Aorta (tissue), 5 donors: ENCODE results near the gene PTGDR2. TPM values are rescaled to one million over a fixed set of nuclear protein-coding genes. Genes with fewer than 3 reads are reported as not detected.

Experiments
- ATAC-seq: fragments of 200-7000 bp; cut with Tn5 transposase; one replicate; pipeline ENCODE4 v1.9.1; 2022; ENCODE audit warnings: moderate library complexity; ENCODE audit not compliant: low FRiP score
- DNase-seq, 2 donors: peaks; one replicate each; pipeline ENCODE4 v3.0.0-alpha.2; 2020
- H3K27ac ChIP-seq, 2 donors: one replicate each; pipeline ENCODE4 v1.5.1; 2013; ENCODE audit warnings: low read length in 2 of 2, mild to moderate bottlenecking in 2 of 2, moderate library complexity in 2 of 2, control low read depth in 1 of 2, inconsistent platforms in 1 of 2, low read depth in 1 of 2
- H3K27me3 ChIP-seq, 2 donors: one replicate each; pipeline ENCODE4 v1.6.1; 2013; ENCODE audit warnings: control low read depth in 1 of 2, low read length in 1 of 2, mild to moderate bottlenecking in 1 of 2, moderate library complexity in 1 of 2; ENCODE audit not compliant: insufficient read depth in 2 of 2, control insufficient read depth in 1 of 2
- H3K36me3 ChIP-seq, 2 donors: one replicate each; pipeline ENCODE4 v1.6.1; 2013; ENCODE audit warnings: control low read depth in 1 of 2, low read length in 1 of 2, mild to moderate bottlenecking in 1 of 2; ENCODE audit not compliant: insufficient read depth in 2 of 2, control insufficient read depth in 1 of 2
- H3K4me1 ChIP-seq, 2 donors: one replicate each; pipeline ENCODE4 v1.6.1; 2013; ENCODE audit warnings: low read length in 2 of 2, control low read depth in 1 of 2, mild to moderate bottlenecking in 1 of 2, moderate library complexity in 1 of 2; ENCODE audit not compliant: insufficient read depth in 2 of 2, control insufficient read depth in 1 of 2
- H3K4me3 ChIP-seq, 2 donors: one replicate each; pipeline ENCODE4 v1.5.1; 2013; ENCODE audit warnings: low read length in 2 of 2, control low read depth in 1 of 2, mild to moderate bottlenecking in 1 of 2
- H3K9me3 ChIP-seq: one replicate; pipeline ENCODE4 v1.6.1; 2013; ENCODE audit warnings: mild to moderate bottlenecking, low read length; ENCODE audit not compliant: control insufficient read depth
- WGBS, 2 donors: extraction: QIAGEN DNeasy Blood & Tissue Kit; methylation state at CpG; one replicate each; pipeline ENCODE4 v1.1.7; 2013; 5-methylcytosine and 5-hydroxymethylcytosine counted together
- intact Hi-C, 2 donors: fragments of 100-400 bp; cut with DNase I; formaldehyde crosslinking; loops; one replicate each; pipeline versions ENCODE4 v1.14.2 to v1.15.0; 2022
- polyA plus RNA-seq, 2 donors: library from polyadenylated mRNA; stranded (reverse); fragments of 200-250 nt; gene quantifications; one replicate each; pipeline ENCODE4 v1.2.3, GENCODE V29; 2013
- total RNA-seq, 2 donors: library from RNA; stranded (reverse); fragmentation: NEBNext Ultra II Directional; extraction: Animal tissue kit (Norgen Biotek cat#: 25700); gene quantifications; one replicate each; pipeline ENCODE4 v1.2.1, GENCODE V29; 2021
- donor health status: healthy with polysubstance abuse.
- donor health status: Bipolar disorder and iron deficiency.
- donor health status: DM: no; HTN: no; CAD: no.
- donor health status: DM: no; HTN: no; CAD: no.
- donor health status: DM: yes; HTN: yes; CAD: no.

PTGDR2 gene
- total and polyA plus RNA-seq, 4 donors = 0.10 to 0.25 (median 0.17) TPM

- intact Hi-C loops = no loop called here
- WGBS, 2 donors = 86 to 88% methylated on average over 7 of the region's 7 CpGs
- Histone ChIP-seq H3K36me3 (peaks cover 0 to under 1% of the 10 kb centered on the region in 2 donors), H3K27me3 (no peaks in the 10 kb centered on the region), H3K4me1 (no peaks in the 10 kb centered on the region), H3K27ac (no peak overlapping the region), H3K4me3 (no peak overlapping the region), H3K9me3 (no peaks in the 10 kb centered on the region)
- ATAC-seq (no peak), DNase-seq (no peak)
These were observed 35.5 kb upstream of the PTGDR2 start for GRCh38 chr11:60891103-60891741.

- no peak for ATAC-seq
- Histone ChIP-seq H3K4me1 (no peaks in the 10 kb centered on the region), H3K36me3 (no peaks in the 10 kb centered on the region), H3K27ac (no peak overlapping the region), H3K27me3 (no peaks in the 10 kb centered on the region), H3K9me3 (no peaks in the 10 kb centered on the region), H3K4me3 (no peak overlapping the region)
- DNase-seq = no peak
- intact Hi-C loops = no loop called here
- WGBS, 2 donors = 69 to 71% methylated on average over 5 of the region's 5 CpGs
These were observed 34.9 kb upstream of the PTGDR2 start for GRCh38 chr11:60890696-60891095.

- ATAC-seq (no peak), DNase-seq (no peak)
- WGBS, 2 donors = 63 to 68% methylated on average over 6 of the region's 6 CpGs
- no peaks in the 10 kb centered on the region for H3K27me3 ChIP-seq
- no peak overlapping the region for H3K27ac ChIP-seq
- no peaks in the 10 kb centered on the region for H3K9me3 ChIP-seq
- no peaks in the 10 kb centered on the region for H3K4me1 ChIP-seq
- H3K36me3 ChIP-seq = no peaks in the 10 kb centered on the region
- intact Hi-C loops = no loop called here
- no peak overlapping the region for H3K4me3 ChIP-seq
These were observed 34.1 kb upstream of the PTGDR2 start for GRCh38 chr11:60889869-60890311.

GRCh38 chr11:60887556-60887955 lies 31.8 kb upstream of the PTGDR2 start:
- 60 to 61% methylated on average over 5 of the region's 5 CpGs for WGBS, 2 donors
- no peak overlapping the region for H3K4me3 ChIP-seq
- intact Hi-C loops = no loop called here
- no peaks in the 10 kb centered on the region for H3K9me3 ChIP-seq
- peak; percentile 44 for ATAC-seq
- H3K36me3 ChIP-seq = no peaks in the 10 kb centered on the region
- DNase-seq = no peak
- H3K4me1 ChIP-seq = no peaks in the 10 kb centered on the region
- no peaks in the 10 kb centered on the region for H3K27me3 ChIP-seq
- no peak overlapping the region for H3K27ac ChIP-seq

- no peaks in the 10 kb centered on the region for H3K4me1 ChIP-seq
- no peak for DNase-seq
- H3K27me3 ChIP-seq = no peaks in the 10 kb centered on the region
- ATAC-seq = no peak
- H3K9me3 ChIP-seq = no peaks in the 10 kb centered on the region
- 77 to 79% methylated on average over 8 of the region's 8 CpGs for WGBS, 2 donors
- no peak overlapping the region for H3K27ac ChIP-seq
- intact Hi-C loops = no loop called here
- no peak overlapping the region for H3K4me3 ChIP-seq
- H3K36me3 ChIP-seq = no peaks in the 10 kb centered on the region
These were observed 25.0 kb upstream of the PTGDR2 start for GRCh38 chr11:60880643-60881282.

- peak overlapping the region in 1 of 2 donors; percentile 1 for H3K27ac ChIP-seq
- ATAC-seq = no peak
- H3K27me3 ChIP-seq = no peaks in the 10 kb centered on the region
- no peak overlapping the region for H3K4me3 ChIP-seq
- WGBS, 2 donors = 69 to 78% methylated on average over 5 of the region's 5 CpGs
- H3K4me1 ChIP-seq = no peaks in the 10 kb centered on the region
- peaks cover 0 to 2% of the 10 kb centered on the region in 2 donors for H3K36me3 ChIP-seq
- DNase-seq = no peak
- intact Hi-C loops = no loop called here
- H3K9me3 ChIP-seq = no peaks in the 10 kb centered on the region
These were observed 24.3 kb upstream of the PTGDR2 start for GRCh38 chr11:60879971-60880588.

GRCh38 chr11:60879104-60879503 lies 23.4 kb upstream of the PTGDR2 start:
- ATAC-seq (no peak), DNase-seq (no peak)
- peaks cover 0 to 2% of the 10 kb centered on the region in 2 donors for H3K36me3 ChIP-seq
- no peaks in the 10 kb centered on the region for H3K27me3 ChIP-seq
- 75 to 86% methylated on average over 1 of the region's 1 CpG for WGBS, 2 donors
- intact Hi-C loops = no loop called here
- no peaks in the 10 kb centered on the region for H3K9me3 ChIP-seq
- H3K27ac ChIP-seq = no peak overlapping the region
- H3K4me1 ChIP-seq = no peaks in the 10 kb centered on the region
- H3K4me3 ChIP-seq = no peak overlapping the region

GRCh38 chr11:60878245-60879101 lies 22.7 kb upstream of the PTGDR2 start:
- DNase-seq = no peak
- intact Hi-C loops = no loop called here
- Histone ChIP-seq H3K27ac (peak overlapping the region in 1 of 2 donors; percentile 76), H3K4me1 (no peaks in the 10 kb centered on the region), H3K4me3 (no peak overlapping the region), H3K9me3 (no peaks in the 10 kb centered on the region), H3K36me3 (peaks cover 0 to 2% of the 10 kb centered on the region in 2 donors), H3K27me3 (no peaks in the 10 kb centered on the region)
- WGBS, 2 donors = 41 to 45% methylated on average over 5 of the region's 5 CpGs
- ATAC-seq = peak; percentile 72
